ENCODE results near the gene ZNF627.

Gene ZNF627

DNA sequence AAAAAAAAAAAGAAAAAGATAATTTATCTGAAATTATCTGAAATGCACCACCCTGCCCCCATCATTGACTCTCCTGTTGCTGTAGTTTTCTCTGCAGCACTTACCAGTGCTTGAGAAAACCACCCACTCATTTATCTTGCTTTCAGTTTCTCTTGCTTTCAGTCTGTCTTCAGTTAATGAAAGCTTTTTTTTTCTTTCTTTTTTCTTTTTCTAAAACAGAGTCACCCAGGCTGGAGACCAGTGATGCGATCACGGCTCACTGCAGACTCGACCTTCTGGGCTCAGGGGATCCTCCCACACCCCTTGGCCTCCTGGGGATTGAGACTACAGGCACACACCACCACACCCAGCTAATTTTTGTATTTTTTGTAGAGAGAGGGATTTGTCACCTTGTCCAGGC, 15.5 kb upstream of the ZNF627 start:
- ChIA-PET POLR2A (interaction anchor here (0.6 kb wide), 1 partner anchor 160 kb away, joined by 5 read pairs; no protein-coding TSS in a partner anchor), CTCF (interaction anchor here (0.8 to 6.0 kb wide), 5 partner anchors 10 to 201 kb away, joined by 3 to 37 read pairs (median 6); partner anchors contain the start of gene ELOF1)

DNA sequence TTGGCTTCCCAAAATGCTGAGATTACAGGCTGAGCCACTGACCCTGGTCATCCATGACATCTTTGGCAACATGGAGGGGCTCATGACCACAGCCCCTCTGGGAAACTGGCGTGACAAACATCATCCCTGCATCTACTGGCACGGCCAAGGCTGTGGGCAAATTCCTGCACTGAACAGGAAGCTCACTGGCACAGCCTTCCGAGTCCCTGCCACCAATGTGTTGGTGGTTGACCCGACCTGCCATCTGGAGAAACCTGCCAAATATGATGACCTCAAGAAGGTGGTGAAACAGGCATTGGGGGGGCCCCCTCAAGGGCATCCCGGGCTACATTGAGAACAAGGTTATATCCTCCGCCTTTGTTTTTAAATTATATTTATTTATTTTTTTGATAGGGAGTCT, 11.0 kb upstream of the ZNF627 start:
- POLR2A ChIA-PET = interaction anchor here (0.6 to 0.9 kb wide), 2 partner anchors 91 to 1027 kb away, joined by 3 to 5 read pairs; no protein-coding TSS in a partner anchor
- CTCF ChIA-PET = interaction anchor here (0.7 to 4.5 kb wide), 6 partner anchors 10 to 92 kb away, joined by 3 to 38 read pairs (median 4); partner anchors contain the start of genes ELOF1 and ZNF627
- TF ChIP-seq, protein P1, sequence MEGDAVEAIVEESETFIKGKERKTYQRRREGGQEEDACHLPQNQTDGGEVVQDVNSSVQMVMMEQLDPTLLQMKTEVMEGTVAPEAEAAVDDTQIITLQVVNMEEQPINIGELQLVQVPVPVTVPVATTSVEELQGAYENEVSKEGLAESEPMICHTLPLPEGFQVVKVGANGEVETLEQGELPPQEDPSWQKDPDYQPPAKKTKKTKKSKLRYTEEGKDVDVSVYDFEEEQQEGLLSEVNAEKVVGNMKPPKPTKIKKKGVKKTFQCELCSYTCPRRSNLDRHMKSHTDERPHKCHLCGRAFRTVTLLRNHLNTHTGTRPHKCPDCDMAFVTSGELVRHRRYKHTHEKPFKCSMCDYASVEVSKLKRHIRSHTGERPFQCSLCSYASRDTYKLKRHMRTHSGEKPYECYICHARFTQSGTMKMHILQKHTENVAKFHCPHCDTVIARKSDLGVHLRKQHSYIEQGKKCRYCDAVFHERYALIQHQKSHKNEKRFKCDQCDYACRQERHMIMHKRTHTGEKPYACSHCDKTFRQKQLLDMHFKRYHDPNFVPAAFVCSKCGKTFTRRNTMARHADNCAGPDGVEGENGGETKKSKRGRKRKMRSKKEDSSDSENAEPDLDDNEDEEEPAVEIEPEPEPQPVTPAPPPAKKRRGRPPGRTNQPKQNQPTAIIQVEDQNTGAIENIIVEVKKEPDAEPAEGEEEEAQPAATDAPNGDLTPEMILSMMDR (IDR thresholded peaks at IDR 0.05; ENCODE audit: control extremely low read depth, extremely low read depth, low read depth, missing control alignments) = no peak
- DNase-seq (ENCODE audit: extremely low spot score) = no peak

More for the DNA sequence above, 15.5 kb upstream of the ZNF627 start:
- TF ChIP-seq, protein P1 (IDR thresholded peaks at IDR 0.05; ENCODE audit: control extremely low read depth, extremely low read depth, low read depth, missing control alignments) = no peak
- DNase-seq (ENCODE audit: extremely low spot score) = peak; percentile 75

DNA sequence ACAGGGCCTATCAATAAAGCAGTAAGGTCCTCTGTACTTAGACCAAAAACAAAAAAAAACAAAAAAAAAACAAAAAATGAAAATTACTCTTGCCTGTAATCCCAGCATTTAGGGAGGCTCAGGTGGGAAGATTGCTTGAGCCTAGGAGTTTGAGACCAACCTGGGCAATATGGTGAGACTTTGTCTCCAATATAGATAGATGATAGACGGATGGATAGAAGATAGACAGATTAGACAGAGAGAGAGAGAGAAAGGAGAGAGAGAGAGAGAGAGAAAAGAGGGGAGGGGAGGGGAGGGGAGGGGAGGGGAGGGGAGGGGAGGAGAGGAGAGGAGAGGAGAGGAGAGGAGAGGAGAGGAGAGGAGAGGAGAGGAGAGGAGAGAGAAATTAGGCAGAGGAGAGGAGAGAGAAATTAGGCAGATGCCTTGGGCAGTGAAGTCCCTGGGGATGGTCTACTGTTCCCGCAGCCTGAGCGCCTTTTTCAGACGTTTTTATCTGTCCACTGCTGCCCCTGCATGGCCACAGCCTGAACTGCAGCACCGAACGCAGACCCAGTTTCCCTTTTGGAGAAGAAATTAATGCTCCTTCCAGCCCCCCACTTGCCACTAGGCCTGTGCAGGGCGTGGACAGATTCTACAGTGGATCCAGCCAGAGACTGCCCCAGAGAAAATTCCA, 9.8 kb upstream of the ZNF627 start:
- TF ChIP-seq, protein P1 (IDR thresholded peaks at IDR 0.05; ENCODE audit: control extremely low read depth, extremely low read depth, low read depth, missing control alignments) = peak; percentile 99
- ChIA-PET CTCF (interaction anchor here (1.0 to 4.5 kb wide), 13 partner anchors 9 to 746 kb away, joined by 3 to 38 read pairs (median 4); partner anchors contain the start of genes ACP5, ELOF1, ZNF563 and ZNF627), POLR2A (interaction anchor here (0.9 kb wide), 1 partner anchor 93 kb away, joined by 3 read pairs; no protein-coding TSS in a partner anchor)
- peak; percentile 83 for DNase-seq (ENCODE audit: extremely low spot score)

DNA sequence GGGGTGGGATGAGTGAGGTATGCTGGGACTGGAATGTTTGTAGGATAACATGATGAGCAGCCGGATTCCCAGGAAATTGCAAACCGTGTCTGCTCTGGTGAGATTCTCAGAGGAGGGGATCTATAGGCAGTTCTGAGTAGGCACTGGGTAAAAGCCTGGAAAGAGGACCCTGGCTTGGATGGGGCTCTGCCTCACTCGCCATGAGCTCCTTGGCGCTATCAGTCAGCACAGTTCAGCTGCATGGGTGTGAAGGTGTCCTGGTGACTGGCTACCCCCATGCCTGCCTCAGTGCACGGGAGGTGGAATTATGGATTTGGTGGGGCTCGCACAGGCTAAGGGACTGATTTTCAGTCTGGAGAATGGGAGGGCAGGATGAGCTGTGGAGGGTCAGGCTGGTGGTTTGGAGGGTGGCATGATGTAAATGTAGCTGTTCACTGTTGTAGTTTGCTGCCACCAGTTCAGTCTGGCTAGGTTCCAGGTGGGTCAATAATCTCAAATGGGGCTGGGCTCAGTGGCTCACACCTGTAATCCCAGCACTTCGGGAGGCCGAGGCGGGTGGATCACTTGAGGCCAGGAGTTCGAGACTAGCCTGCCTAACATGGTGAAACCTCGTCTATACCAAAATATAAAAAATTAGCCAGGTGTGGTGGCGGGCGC, 9.2 kb upstream of the ZNF627 start:
- TF ChIP-seq, protein P1 (IDR thresholded peaks at IDR 0.05; ENCODE audit: control extremely low read depth, extremely low read depth, low read depth, missing control alignments) = no peak
- DNase-seq (ENCODE audit: extremely low spot score) = no peak
- POLR2A ChIA-PET = no interaction called here
- CTCF ChIA-PET = interaction anchor here (0.7 to 4.5 kb wide), 18 partner anchors 10 to 745 kb away, joined by 3 to 38 read pairs (median 4); partner anchors contain the start of genes ACP5, ELOF1 and ZNF563

DNA sequence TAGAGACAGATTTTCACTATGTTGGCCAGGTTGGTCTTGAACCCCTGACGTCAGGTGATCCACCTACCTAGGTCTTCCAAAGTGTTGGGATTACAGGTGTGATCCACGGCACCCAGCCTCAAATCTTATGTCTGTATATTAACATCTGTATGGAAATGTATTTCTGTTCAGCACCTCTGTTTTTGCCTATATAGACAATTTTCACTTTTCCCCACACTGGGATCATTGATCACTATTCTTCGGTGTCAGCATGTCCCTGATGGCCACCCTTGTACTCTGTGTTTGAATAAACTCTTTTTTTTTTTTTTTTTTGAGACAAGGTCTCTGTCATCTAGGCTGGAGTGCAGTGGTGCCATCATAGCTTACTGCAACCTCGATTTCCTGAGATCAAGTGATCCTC, 3.2 kb upstream of the ZNF627 start:
- ChIA-PET CTCF (interaction anchor here (1.4 to 2.0 kb wide), 4 partner anchors 19 to 213 kb away, joined by 3 to 8 read pairs (median 5); no protein-coding TSS in a partner anchor), POLR2A (no interaction called here)
- TF ChIP-seq, protein P1 (IDR thresholded peaks at IDR 0.05; ENCODE audit: control extremely low read depth, extremely low read depth, low read depth, missing control alignments) = no peak
- DNase-seq (ENCODE audit: extremely low spot score) = no peak

DNA sequence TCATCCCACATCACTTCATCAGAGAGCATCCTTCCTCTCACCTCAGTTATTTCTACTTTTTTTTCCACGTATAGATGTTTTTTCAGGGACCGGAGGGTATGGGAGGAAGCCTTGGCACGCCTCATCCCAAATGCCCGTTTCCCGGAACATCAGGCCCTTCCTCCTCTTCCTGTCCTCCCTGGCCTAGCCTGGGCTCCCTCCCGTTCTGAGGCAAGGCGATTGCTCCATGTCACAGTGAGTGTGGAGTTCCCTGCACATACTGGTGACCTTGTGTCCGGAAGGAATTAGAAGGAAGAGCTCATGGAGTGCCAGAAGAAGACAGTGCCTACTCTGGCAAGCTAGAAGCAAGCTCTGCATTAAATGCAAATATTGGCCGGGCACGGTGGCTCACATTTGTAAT, 1.1 kb upstream of the ZNF627 start:
- CTCF ChIA-PET = interaction anchor here (1.4 kb wide), 1 partner anchor 10 kb away, joined by 5 read pairs; no protein-coding TSS in a partner anchor
- DNase-seq (ENCODE audit: extremely low spot score) = no peak
- TF ChIP-seq, protein P1 (IDR thresholded peaks at IDR 0.05; ENCODE audit: control extremely low read depth, extremely low read depth, low read depth, missing control alignments) = no peak
- POLR2A ChIA-PET = no interaction called here

All from GM10248 (cell line).